Cardiac fibroblast (primary cell): ENCODE results near the gene SDK2.

Experiments used
- DNase-seq, 2 donors: peaks; one replicate each; pipeline versions ENCODE4 v3.0.0 to v3.0.0-alpha.2; 2010; ENCODE audit warnings: low read depth in 2 of 2
- H3K4me3 ChIP-seq, 2 donors: replicated peaks in 1 of 2; 1 replicate in 1 of 2; 2 replicates in 1 of 2; pipeline ENCODE4 v1.5.1; 2011; ENCODE audit warnings: low read depth in 2 of 2, low read length in 2 of 2, mild to moderate bottlenecking in 2 of 2, moderate library complexity in 1 of 2
- CTCF ChIP-seq: IDR thresholded peaks from one replicate; pipeline ENCODE4 v1.5.1; 2011; ENCODE audit warnings: low read depth, mild to moderate bottlenecking, low read length, inconsistent platforms

The SDK2 gene

GRCh38 chr17:73469311-73469710 lies 174.9 kb downstream of the SDK2 start:
- no peak overlapping the region for H3K4me3 ChIP-seq
- TF ChIP-seq CTCF = no peak
- no peak for DNase-seq

DNA sequence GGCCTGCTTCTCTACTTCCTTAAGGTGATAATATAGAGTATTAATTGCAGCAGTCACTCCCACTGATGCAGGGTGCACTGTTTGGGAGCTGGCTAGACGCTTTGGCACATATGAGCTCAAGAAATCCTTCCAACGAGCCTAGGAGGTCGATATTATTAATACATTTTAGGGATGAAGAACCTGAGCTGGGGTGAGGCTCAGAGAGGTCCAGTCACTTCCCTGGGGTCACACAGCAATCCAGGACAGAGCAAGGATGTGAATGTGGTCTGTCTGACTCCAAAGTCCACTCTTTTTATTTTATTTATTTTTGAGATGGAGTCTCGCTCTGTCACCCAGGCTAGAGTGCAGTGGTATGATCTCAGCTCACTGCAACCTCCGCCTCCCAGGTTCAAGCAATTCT lies 176.0 kb downstream of the SDK2 start:
- DNase-seq = no peak
- H3K4me3 ChIP-seq = no peak overlapping the region
- no peak for TF ChIP-seq CTCF

- TF ChIP-seq CTCF = no peak
- no peak for DNase-seq
- H3K4me3 ChIP-seq = no peak overlapping the region
These were observed 176.6 kb downstream of the SDK2 start for GRCh38 chr17:73467651-73468050.

DNA sequence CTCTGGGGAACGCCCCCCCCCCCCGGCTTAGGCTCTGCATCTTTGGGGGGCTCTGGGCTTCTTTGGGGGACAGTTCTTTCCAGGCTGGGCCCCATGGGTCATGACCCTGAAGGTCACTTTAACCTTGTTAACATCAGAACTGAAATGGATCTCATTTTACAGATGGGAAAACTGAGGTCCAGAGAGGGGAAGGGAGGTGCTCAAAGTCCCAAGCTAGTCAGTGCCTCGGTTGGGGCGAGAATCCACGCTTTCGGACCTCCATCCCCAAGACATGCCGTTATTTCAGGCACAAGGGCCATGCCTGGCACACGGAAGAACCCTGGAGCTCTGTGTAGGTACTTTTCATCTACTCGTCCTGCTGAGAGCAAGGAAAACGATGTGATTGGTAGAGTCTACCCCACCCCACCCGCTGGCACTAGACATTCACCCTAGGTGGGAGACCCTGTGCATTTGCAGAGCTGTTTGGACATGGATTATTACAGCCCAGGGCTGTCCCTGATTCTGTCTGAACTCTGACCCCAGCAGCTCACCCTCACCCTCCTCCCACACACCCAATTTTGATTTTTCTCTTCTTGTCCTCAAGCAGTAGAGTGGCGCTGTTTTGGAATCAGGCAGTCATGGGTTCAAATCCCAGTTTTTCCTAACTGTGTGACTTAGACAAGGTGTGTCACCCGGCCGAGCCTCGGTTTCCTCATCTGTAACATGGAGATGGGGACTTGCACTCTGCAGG lies 177.4 kb downstream of the SDK2 start:
- H3K4me3 ChIP-seq = no peak overlapping the region
- no peak for DNase-seq
- TF ChIP-seq CTCF = no peak

- H3K4me3 ChIP-seq = no peak overlapping the region
- DNase-seq = no peak
- no peak for TF ChIP-seq CTCF
These were observed 178.4 kb downstream of the SDK2 start for GRCh38 chr17:73465953-73466230.

GRCh38 chr17:73465130-73465952 lies 178.9 kb downstream of the SDK2 start:
- no peak overlapping the region for H3K4me3 ChIP-seq
- DNase-seq = no peak
- no peak for TF ChIP-seq CTCF
